ENCODE results near the gene CACNA2D2. TPM values are rescaled to one million over a fixed set of nuclear protein-coding genes. Genes with fewer than 3 reads are reported as not detected.

Gene CACNA2D2
- total RNA-seq, 1 experiment from 2014 or later, result 0.59 TPM

- no TSS peak for BruUV-seq (replicated peaks)
- POLR2A ChIA-PET, result no interaction called here
- intact Hi-C loops (cut with micrococcal nuclease; ENCODE audit: unreplicated experiment) (no loop called here), in situ Hi-C loops (cut with HindIII; ENCODE audit: low pct_unique_long_range_greater_than_20kb, low sequenced_read_pairs) (no loop called here)
- no peaks in the 10 kb centered on the region for H3K9me3 ChIP-seq (ENCODE audit: control insufficient read depth, insufficient read depth, low read depth, low read length)
- CTCF ChIA-PET, result no interaction called here
- ATAC-seq (no peak), DNase-seq (ENCODE audit: low read depth, low spot score) (no peak)
- no peaks in the 10 kb centered on the region for H3K4me1 ChIP-seq (ENCODE audit: control insufficient read depth, insufficient read depth, low read length)
- H3K27me3 ChIP-seq (ENCODE audit: control insufficient read depth, insufficient read depth, low read length), result no peaks in the 10 kb centered on the region
- no peak for TF ChIP-seq POLR2AphosphoS5 (IDR thresholded peaks at IDR 0.05; ENCODE audit: low read depth, low read length)
- no peak for TF ChIP-seq TCF7L2 (IDR thresholded peaks at IDR 0.05; ENCODE audit: low read depth, low read length)
- TF ChIP-seq SIN3A (IDR thresholded peaks at IDR 0.05; ENCODE audit: borderline replicate concordance, insufficient read depth, low read depth, low read length), result no peak
- no peak for TF ChIP-seq REST (IDR thresholded peaks at IDR 0.05; ENCODE audit: insufficient read depth in 1 of 2, low read depth in 2 of 2, low read length in 1 of 2)
- no peak for TF ChIP-seq CTCF (IDR thresholded peaks at IDR 0.05)
- no peaks in the 10 kb centered on the region for H3K36me3 ChIP-seq (ENCODE audit: control insufficient read depth, insufficient read depth, low read length)
- H3K27ac ChIP-seq (ENCODE audit: low read length), result no peak overlapping the region
- no peak overlapping the region for H3K4me3 ChIP-seq (ENCODE audit: low read depth in 2 of 2, low read length in 2 of 2)
These were observed 23.9 kb downstream of the CACNA2D2 start for GRCh38 chr3:50479523-50479922.

GRCh38 chr3:50478671-50479260, 24.7 kb downstream of the CACNA2D2 start:
- no peak for ATAC-seq
- in situ Hi-C loops (cut with HindIII; ENCODE audit: low pct_unique_long_range_greater_than_20kb, low sequenced_read_pairs), result no loop called here
- ChIA-PET CTCF (interaction anchor here (0.6 kb wide), 1 partner anchor 1576 kb away, joined by 3 read pairs; no protein-coding TSS in a partner anchor), POLR2A (no interaction called here)
- no peak overlapping the region for H3K4me3 ChIP-seq (ENCODE audit: low read depth in 2 of 2, low read length in 2 of 2)
- no peak for DNase-seq (ENCODE audit: low read depth, low spot score)
- intact Hi-C loops (cut with micrococcal nuclease; ENCODE audit: unreplicated experiment), result no loop called here
- H3K4me1 ChIP-seq (ENCODE audit: control insufficient read depth, insufficient read depth, low read length), result no peaks in the 10 kb centered on the region
- no peaks in the 10 kb centered on the region for H3K9me3 ChIP-seq (ENCODE audit: control insufficient read depth, insufficient read depth, low read depth, low read length)
- TF ChIP-seq CTCF (IDR thresholded peaks at IDR 0.05), result no peak
- BruUV-seq (replicated peaks), result no TSS peak
- no peak overlapping the region for H3K27ac ChIP-seq (ENCODE audit: low read length)
- no peaks in the 10 kb centered on the region for H3K27me3 ChIP-seq (ENCODE audit: control insufficient read depth, insufficient read depth, low read length)
- no peaks in the 10 kb centered on the region for H3K36me3 ChIP-seq (ENCODE audit: control insufficient read depth, insufficient read depth, low read length)
